HepG2 (cell line): ENCODE measurements around the gene TNFSF13. TPM values are rescaled to one million over a fixed set of nuclear protein-coding genes. Genes with fewer than 3 reads are reported as not detected.

Experiments used
- ATF6 ChIP-seq: sonication (generic); formaldehyde crosslinking; conservative IDR thresholded peaks from 2 replicates; pipeline ENCODE4 v1.4.0; 2020; ENCODE audit warnings: missing genetic modification reagents
- CBX2 ChIP-seq, 2 experiments: fragments of 200-600 bp in 1 of 2; sonication (generic); formaldehyde crosslinking in 1 of 2; IDR thresholded peaks; 2 replicates each; pipeline versions ENCODE4 v1.7.0 to v1.8.1; 2018 to 2022; ENCODE audit warnings: low read depth in 2 of 2, low read length in 1 of 2, mild to moderate bottlenecking in 1 of 2, missing genetic modification reagents in 1 of 2
- CENPBD1 ChIP-seq: sonication (generic); formaldehyde crosslinking; IDR thresholded peaks from 2 replicates; pipeline ENCODE4 v1.8.0; 2022; ENCODE audit warnings: missing genetic modification reagents, low read depth, mild to moderate bottlenecking, borderline replicate concordance
- ELF3 ChIP-seq: IDR thresholded peaks from 2 replicates; pipeline ENCODE4 v1.6.1; 2016; ENCODE audit warnings: missing genetic modification reagents, missing compliant biosample characterization
- GABPA ChIP-seq, 2 experiments: IDR thresholded peaks; 2 replicates each; pipeline ENCODE4 v1.6.1; 2011 to 2016; ENCODE audit warnings: low read depth in 2 of 2, low read length in 1 of 2, missing biosample characterization in 1 of 2, missing genetic modification characterization in 1 of 2
- GATAD2A ChIP-seq: IDR thresholded peaks from 2 replicates; pipeline ENCODE4 v1.6.1; 2016
- HNRNPK ChIP-seq: fragments of 200-400 bp; formaldehyde crosslinking; IDR thresholded peaks from 2 replicates; pipeline ENCODE4 v1.6.1; 2018; ENCODE audit warnings: low read length, low read depth, moderate library complexity, mild to moderate bottlenecking; ENCODE audit not compliant: poor library complexity, severe bottlenecking
- HNRNPUL1 ChIP-seq: fragments of 200-400 bp; formaldehyde crosslinking; IDR thresholded peaks from 2 replicates; pipeline ENCODE4 v1.6.1; 2017; ENCODE audit warnings: low read depth, mild to moderate bottlenecking, low read length, moderate library complexity
- JARID2 ChIP-seq: sonication (generic); formaldehyde crosslinking; IDR thresholded peaks from 2 replicates; pipeline ENCODE4 v1.8.1; 2023; ENCODE audit warnings: missing genetic modification reagents, inconsistent platforms; ENCODE audit not compliant: insufficient replicate concordance
- KLF16 ChIP-seq, 2 experiments: sonication (generic) in 1 of 2; formaldehyde crosslinking in 1 of 2; IDR thresholded peaks; 2 replicates each; pipeline versions ENCODE4 v1.6.1 to v1.8.0; 2016 to 2023; ENCODE audit warnings: missing genetic modification reagents in 2 of 2, missing compliant biosample characterization in 1 of 2
- MBD4 ChIP-seq: IDR thresholded peaks from 2 replicates; pipeline ENCODE4 v1.6.1; 2012; ENCODE audit warnings: low read length, inconsistent platforms, borderline replicate concordance
- MEIS1 ChIP-seq: sonication (generic); formaldehyde crosslinking; IDR thresholded peaks from 2 replicates; pipeline ENCODE4 v1.9.0; 2021; ENCODE audit warnings: mild to moderate bottlenecking, missing genetic modification reagents, moderate library complexity, borderline replicate concordance
- RNF2 ChIP-seq: fragments of 450-650 bp; conservative IDR thresholded peaks from 2 replicates; pipeline ENCODE4 v1.6.1; 2016; ENCODE audit warnings: low read depth
- SYNCRIP ChIP-seq: fragments of 200-400 bp; formaldehyde crosslinking; IDR thresholded peaks from 2 replicates; pipeline ENCODE4 v1.6.1; 2018; ENCODE audit warnings: mild to moderate bottlenecking, low read depth, low read length; ENCODE audit not compliant: insufficient read depth
- U2AF2 ChIP-seq: fragments of 200-400 bp; formaldehyde crosslinking; IDR thresholded peaks from 2 replicates; pipeline ENCODE4 v1.6.1; 2017; ENCODE audit warnings: low read depth, mild to moderate bottlenecking, low read length
- ZBTB49 ChIP-seq: sonication (generic); formaldehyde crosslinking; IDR thresholded peaks from 2 replicates; pipeline ENCODE4 v1.4.0; 2020; ENCODE audit warnings: missing genetic modification reagents, borderline replicate concordance
- ZFP36L2 ChIP-seq: sonication (generic); formaldehyde crosslinking; IDR thresholded peaks from 2 replicates; pipeline ENCODE4 v1.4.0; 2020; ENCODE audit warnings: missing genetic modification reagents
- ZNF207 ChIP-seq: fragments of 450-650 bp; IDR thresholded peaks from 2 replicates; pipeline ENCODE4 v1.6.1; 2016; ENCODE audit warnings: antibody characterized with exemption, borderline replicate concordance
- ZNF281 ChIP-seq: sonication (generic); formaldehyde crosslinking; IDR thresholded peaks from 2 replicates; pipeline ENCODE4 v1.4.0; 2020; ENCODE audit warnings: missing genetic modification reagents, borderline replicate concordance
- ZNF513 ChIP-seq: sonication (generic); formaldehyde crosslinking; conservative IDR thresholded peaks from 2 replicates; pipeline ENCODE4 v1.5.0; 2020; ENCODE audit warnings: missing genetic modification reagents
- ZNF7 ChIP-seq: IDR thresholded peaks from 2 replicates; pipeline ENCODE4 v1.6.1; 2016; ENCODE audit warnings: missing biosample characterization, missing genetic modification reagents
- polyA plus RNA-seq, 8 experiments: library from polyadenylated mRNA; depleted of rRNA in 3 of 8; stranded (reverse) in 7 of 8; unstranded in 1 of 8; fragments of >200 nt; fragmentation: Illumina TruSeq in 4 of 8; extraction: Trizol in 4 of 8; gene quantifications; 2 replicates each; pipeline versions ENCODE4 v1.2.1 to v1.2.3, GENCODE V29; 2011 to 2016; ENCODE audit warnings: low read depth in 4 of 8, missing spikeins in 1 of 8, mixed read lengths in 1 of 8; ENCODE audit not compliant: insufficient read depth in 1 of 8
- total RNA-seq, 5 experiments: library from RNA; depleted of rRNA; stranded (reverse); fragments of >200 nt; fragmentation: Illumina TruSeq; extraction: Trizol; gene quantifications; 2 replicates each; pipeline ENCODE4 v1.2.3, GENCODE V29; 2016; ENCODE audit warnings: low read depth in 1 of 5

Gene TNFSF13
- total and polyA plus RNA-seq, 2 of the 13 experiments (the other 11 are each of a cell fraction or from before 2014, with no cell fraction given) = 2.5 to 3.3 TPM

GRCh38 chr17:7551396-7551795 lies 7.2 kb upstream of the TNFSF13 start (continued):
- TF ChIP-seq JARID2 = no peak
- peak; percentile 80 for TF ChIP-seq GATAD2A (CRISPR knock-in tag)
- no peak for TF ChIP-seq GABPA (IDR thresholded peaks at IDR 0.05; ENCODE audit: low read depth, low read length)
- no peak for TF ChIP-seq GABPA (CRISPR knock-in tag; IDR thresholded peaks at IDR 0.05; ENCODE audit: low read depth)
- TF ChIP-seq RNF2 = no peak
- TF ChIP-seq ZNF281 = peak; percentile 98
- TF ChIP-seq ZNF7 = no peak
- no peak for TF ChIP-seq ZFP36L2
- TF ChIP-seq HNRNPK = no peak
- no peak for TF ChIP-seq ZBTB49 (CRISPR knock-in tag)
- TF ChIP-seq U2AF2 = no peak
- no peak for TF ChIP-seq CENPBD1 (CRISPR knock-in tag)
- TF ChIP-seq HNRNPUL1 = no peak
- TF ChIP-seq ATF6 (CRISPR knock-in tag) = no peak
- TF ChIP-seq ZNF513 (CRISPR knock-in tag) = no peak
- TF ChIP-seq ZNF207 = no peak
- no peak for TF ChIP-seq SYNCRIP
- no peak for TF ChIP-seq MBD4
- TF ChIP-seq MEIS1 (CRISPR knock-in tag) = no peak; the same call in 1 of the 2 replicates
- peak; percentile 25; the same call in 1 of the 2 replicates for TF ChIP-seq ELF3
- TF ChIP-seq CBX2 (IDR thresholded peaks at IDR 0.05; ENCODE audit: low read depth, low read length) = no peak
- TF ChIP-seq CBX2 (CRISPR knock-in tag; IDR thresholded peaks at IDR 0.05; ENCODE audit: low read depth) = no peak
- TF ChIP-seq KLF16 (CRISPR knock-in tag; IDR thresholded peaks at IDR 0.05) = peak in 1 of 2 experiments; percentile 48; a peak in 1 of 4 replicates
